Heart left ventricle (tissue), 16 donors: ENCODE results near the gene CEP131. TPM values are rescaled to one million over a fixed set of nuclear protein-coding genes. Genes with fewer than 3 reads are reported as not detected.

ENCODE experiments used
- ATAC-seq, 4 donors: fragments of 200-7000 bp; cut with Tn5 transposase; one replicate each; pipeline ENCODE4 v1.9.1; 2020 to 2022; ENCODE audit warnings: moderate library complexity in 4 of 4, mild to moderate bottlenecking in 3 of 4, moderate number of reproducible peaks in 1 of 4
- DNase-seq, 5 donors: peaks; one replicate each; pipeline ENCODE4 v3.0.0-alpha.2; 2020
- H3K27ac ChIP-seq, 12 donors: fragments of 200-600 bp; sonication (generic) in 4 of 12; one replicate each; pipeline versions ENCODE4 v1.5.0 to v1.8.0; 2016 to 2022; ENCODE audit warnings: mild to moderate bottlenecking in 2 of 12
- H3K27me3 ChIP-seq, 9 donors: fragments of 200-600 bp; sonication (generic) in 2 of 9; one replicate each; pipeline versions ENCODE4 v1.5.1 to v1.8.0; 2016 to 2022; ENCODE audit warnings: mild to moderate bottlenecking in 3 of 9
- H3K36me3 ChIP-seq, 9 donors: fragments of 200-600 bp; sonication (generic) in 2 of 9; one replicate each; pipeline versions ENCODE4 v1.5.0 to v1.8.0; 2018 to 2022; ENCODE audit warnings: mild to moderate bottlenecking in 2 of 9
- H3K4me1 ChIP-seq, 12 donors: fragments of 200-600 bp; sonication (generic) in 4 of 12; one replicate each; pipeline versions ENCODE4 v1.5.0 to v1.8.0; 2016 to 2022; ENCODE audit warnings: mild to moderate bottlenecking in 3 of 12
- H3K4me3 ChIP-seq, 12 donors: fragments of 200-600 bp; sonication (generic) in 4 of 12; one replicate each; pipeline versions ENCODE4 v1.5.0 to v1.8.0; 2017 to 2022; ENCODE audit warnings: mild to moderate bottlenecking in 9 of 12, moderate library complexity in 4 of 12
- H3K9me3 ChIP-seq, 12 donors: fragments of 200-600 bp; sonication (generic) in 4 of 12; one replicate each; pipeline versions ENCODE4 v1.5.0 to v1.8.0; 2016 to 2022; ENCODE audit warnings: mild to moderate bottlenecking in 1 of 12
- CTCF ChIP-seq, 12 donors: fragments of 200-600 bp; sonication (generic) in 4 of 12; IDR thresholded peaks; one replicate each; pipeline versions ENCODE4 v1.5.0 to v1.8.0; 2018 to 2022; ENCODE audit warnings: antibody characterized with exemption in 12 of 12, mild to moderate bottlenecking in 5 of 12
- POLR2A ChIP-seq, 2 donors: fragments of 450-650 bp; IDR thresholded peaks; one replicate each; pipeline ENCODE4 v1.6.1; 2017; ENCODE audit warnings: antibody characterized with exemption in 2 of 2, mild to moderate bottlenecking in 2 of 2, moderate library complexity in 2 of 2
- WGBS, 4 donors: extraction: QIAGEN DNeasy Blood & Tissue Kit in 2 of 4; methylation state at CpG; one replicate each; pipeline versions ENCODE4 v1.1.5 to v1.1.7; 2013 to 2018; 5-methylcytosine and 5-hydroxymethylcytosine counted together
- intact Hi-C, 10 donors: fragments of 100-400 bp; cut with DNase I; formaldehyde crosslinking; loops; one replicate each; pipeline versions ENCODE4 v1.11.1 to v1.14.2; 2022
- polyA plus RNA-seq, 2 donors: library from polyadenylated mRNA; stranded (reverse); fragments of 200-250 nt; gene quantifications; one replicate each; pipeline ENCODE4 v1.2.3, GENCODE V29; 2013
- total RNA-seq, 9 donors: library from RNA; depleted of rRNA in 2 of 9; stranded (reverse); fragments of >200 nt in 2 of 9; fragmentation: NEBNext Ultra II Directional in 3 of 9; extraction: Animal tissue kit (Norgen Biotek cat#: 25700) in 3 of 9; gene quantifications; one replicate each; pipeline versions ENCODE4 v1.1.0 to v1.2.4, GENCODE V29; 2016 to 2023
- donor health status: ischemic (EF 13 %, LVEDD 7.1; RV severe dilation, severe dysfunction).
- donor health status: healthy with polysubstance abuse.
- donor health status: DM: no; HTN: yes; CAD: no.
- donor health status: DM: no; HTN: no; CAD: no.
- donor health status: ischemic (EF 25% LVEDD 6.9; RV normal size, moderate dysfunction).
- donor health status: ischemic (EF 25% LVEDD 5.7; RV mildly dilated, moderate dysfunction).
- donor health status: healthy.
- donor health status: DM: yes; HTN: yes; CAD: no.
- donor health status: ischemic (EF 35%, LVEDD 5.7; RV mildly dilated, moderate dysfunction).
- donor health status: nonischemic (EF 11% LVEDD 7.7; RV severe dilation, severe dysfunction).
- donor health status: DM: yes; HTN: yes; CAD: no.
- donor health status: PGD.
- donor health status: ischemic (EF 29% LVEDD 5.4; RV normal size, mild dysfunction).
- donor health status: nonischemic (EF 23%, LVEDD 6.1; RV moderate dilation, normal function).

CEP131 gene
- total and polyA plus RNA-seq, 11 donors, result 7.0 to 15.8 (median 8.9) TPM

GRCh38 chr17:81160306-81160705 is 62.5 kb downstream of the CEP131 start:
- Histone ChIP-seq H3K27ac (peak overlapping the region in 10 of 12 donors; percentile 6 to 76 (median 60)), H3K4me1 (peaks cover 0 to 15% (median 3%) of the 10 kb centered on the region in 12 donors), H3K4me3 (peak overlapping the region in 11 of 12 donors; percentile 6 to 63 (median 51)), H3K9me3 (no peaks in the 10 kb centered on the region), H3K27me3 (peaks cover 0 to 11% (median 0%) of the 10 kb centered on the region in 9 donors), H3K36me3 (no peaks in the 10 kb centered on the region)
- no peak for TF ChIP-seq CTCF (IDR thresholded peaks at IDR 0.05)
- TF ChIP-seq POLR2A (IDR thresholded peaks at IDR 0.05), result peak in 1 of 2 donors; percentile 12
- ATAC-seq (peak in 3 of 4 donors; percentile 30 to 81 (median 48)), DNase-seq (peak in 4 of 5 donors; percentile 68 to 89 (median 72))
- WGBS, 4 donors, result 33 to 50% (median 42%) methylated on average over 8 to 28 of the region's 28 CpGs
- intact Hi-C loops, result no loop called here

- 52 to 82% (median 69%) methylated on average over 7 to 25 of the region's 25 CpGs for WGBS, 4 donors
- intact Hi-C loops, result no loop called here
- Histone ChIP-seq H3K4me1 (peaks cover 0 to 13% (median 3%) of the 10 kb centered on the region in 12 donors), H3K27me3 (peaks cover 0 to 6% (median 0%) of the 10 kb centered on the region in 9 donors), H3K9me3 (no peaks in the 10 kb centered on the region), H3K27ac (peak overlapping the region in 8 of 12 donors; percentile 24 to 76 (median 66)), H3K4me3 (peak overlapping the region in 11 of 12 donors; percentile 6 to 63 (median 51)), H3K36me3 (no peaks in the 10 kb centered on the region)
- TF ChIP-seq POLR2A (IDR thresholded peaks at IDR 0.05) (no peak), CTCF (IDR thresholded peaks at IDR 0.05) (no peak)
- peak in 2 of 4 donors; percentile 4 to 17 for ATAC-seq
- no peak for DNase-seq
Measured at GRCh38 chr17:81159611-81160265, 63.0 kb downstream of the CEP131 start.

- no peak for TF ChIP-seq CTCF (IDR thresholded peaks at IDR 0.05)
- no peak for TF ChIP-seq POLR2A (IDR thresholded peaks at IDR 0.05)
- intact Hi-C loops, result no loop called here
- Histone ChIP-seq H3K4me1 (peaks cover 0 to 13% (median 3%) of the 10 kb centered on the region in 12 donors), H3K9me3 (no peaks in the 10 kb centered on the region), H3K4me3 (peak overlapping the region in 3 of 12 donors; percentile 48 to 63 (median 57)), H3K27ac (no peak overlapping the region), H3K27me3 (peaks cover 0 to 4% (median 0%) of the 10 kb centered on the region in 9 donors), H3K36me3 (no peaks in the 10 kb centered on the region)
- ATAC-seq, result no peak
- no peak for DNase-seq
- 90 to 93% (median 91%) methylated on average over 33 to 43 of the region's 43 CpGs for WGBS, 4 donors
Measured at GRCh38 chr17:81158688-81159590, 63.8 kb downstream of the CEP131 start.
